Measurements from ENCODE around the gene RBFOX2.

The RBFOX2 gene

DNA sequence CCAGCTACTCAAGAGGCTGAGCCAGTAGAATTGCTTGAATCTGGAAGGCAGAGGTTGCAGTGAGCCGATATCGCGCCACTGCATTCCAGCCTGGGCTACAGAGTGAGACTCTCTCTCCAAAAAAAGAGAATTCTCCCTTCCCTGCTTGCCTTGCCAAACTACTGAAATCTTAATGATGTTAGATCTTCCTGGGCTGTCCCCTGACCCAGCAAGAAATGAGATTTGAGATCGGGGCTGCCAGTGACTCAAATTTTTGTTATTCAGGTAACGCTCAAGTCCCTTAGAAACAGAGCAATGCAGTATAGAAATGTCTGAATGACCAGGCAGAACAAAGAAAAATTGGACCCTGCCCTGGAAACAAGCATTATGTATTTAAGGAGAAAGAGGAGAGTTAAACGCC, 4.0 kb upstream of the RBFOX2 start:
- no peak overlapping the region for H3K4me2 ChIP-seq (ENCODE audit: low read length)
- no peaks in the 10 kb centered on the region for H3K36me3 ChIP-seq (replicated peaks; ENCODE audit: low read depth, low read length)
- no peaks in the 10 kb centered on the region for H3K79me2 ChIP-seq (ENCODE audit: low read length)
- TF ChIP-seq EZH2phosphoT487 (IDR thresholded peaks at IDR 0.05; ENCODE audit: low read depth): no peak
- no peak for TF ChIP-seq CTCF (IDR thresholded peaks at IDR 0.05; ENCODE audit: low read depth, low read length)
- H3K27ac ChIP-seq (ENCODE audit: low read length): no peak overlapping the region
- H3K9me3 ChIP-seq (ENCODE audit: insufficient read depth, low read length): no peaks in the 10 kb centered on the region
- no peak overlapping the region for H2AFZ ChIP-seq (ENCODE audit: low read depth, low read length)
- no peak overlapping the region for H3K4me3 ChIP-seq (ENCODE audit: low read length)
- no peaks in the 10 kb centered on the region for H3K4me1 ChIP-seq (ENCODE audit: low read length)
- no peaks in the 10 kb centered on the region for H4K20me1 ChIP-seq (ENCODE audit: insufficient read depth, low read length)
- no peak overlapping the region for H3K9ac ChIP-seq (ENCODE audit: low read length)
- H3K27me3 ChIP-seq (ENCODE audit: low read depth, low read length): peaks cover 47% of the 10 kb centered on the region

- H3K4me3 ChIP-seq (ENCODE audit: low read length): peak overlapping the region; percentile 71
- no peaks in the 10 kb centered on the region for H3K9me3 ChIP-seq (ENCODE audit: insufficient read depth, low read length)
- no peaks in the 10 kb centered on the region for H4K20me1 ChIP-seq (ENCODE audit: insufficient read depth, low read length)
- H3K9ac ChIP-seq (ENCODE audit: low read length): no peak overlapping the region
- peak overlapping the region; percentile 44 for H3K4me2 ChIP-seq (ENCODE audit: low read length)
- no peaks in the 10 kb centered on the region for H3K79me2 ChIP-seq (ENCODE audit: low read length)
- H3K36me3 ChIP-seq (replicated peaks; ENCODE audit: low read depth, low read length): no peaks in the 10 kb centered on the region
- no peak for TF ChIP-seq EZH2phosphoT487 (IDR thresholded peaks at IDR 0.05; ENCODE audit: low read depth)
- TF ChIP-seq CTCF (IDR thresholded peaks at IDR 0.05; ENCODE audit: low read depth, low read length): no peak
- no peaks in the 10 kb centered on the region for H3K4me1 ChIP-seq (ENCODE audit: low read length)
- H3K27ac ChIP-seq (ENCODE audit: low read length): no peak overlapping the region
- no peak overlapping the region; the same call in 1 of the 2 replicates for H2AFZ ChIP-seq (ENCODE audit: low read depth, low read length)
- peaks cover 39% of the 10 kb centered on the region for H3K27me3 ChIP-seq (ENCODE audit: low read depth, low read length)
Measured at GRCh38 chr22:36029406-36029755, 757 bp upstream of the RBFOX2 start.

DNA sequence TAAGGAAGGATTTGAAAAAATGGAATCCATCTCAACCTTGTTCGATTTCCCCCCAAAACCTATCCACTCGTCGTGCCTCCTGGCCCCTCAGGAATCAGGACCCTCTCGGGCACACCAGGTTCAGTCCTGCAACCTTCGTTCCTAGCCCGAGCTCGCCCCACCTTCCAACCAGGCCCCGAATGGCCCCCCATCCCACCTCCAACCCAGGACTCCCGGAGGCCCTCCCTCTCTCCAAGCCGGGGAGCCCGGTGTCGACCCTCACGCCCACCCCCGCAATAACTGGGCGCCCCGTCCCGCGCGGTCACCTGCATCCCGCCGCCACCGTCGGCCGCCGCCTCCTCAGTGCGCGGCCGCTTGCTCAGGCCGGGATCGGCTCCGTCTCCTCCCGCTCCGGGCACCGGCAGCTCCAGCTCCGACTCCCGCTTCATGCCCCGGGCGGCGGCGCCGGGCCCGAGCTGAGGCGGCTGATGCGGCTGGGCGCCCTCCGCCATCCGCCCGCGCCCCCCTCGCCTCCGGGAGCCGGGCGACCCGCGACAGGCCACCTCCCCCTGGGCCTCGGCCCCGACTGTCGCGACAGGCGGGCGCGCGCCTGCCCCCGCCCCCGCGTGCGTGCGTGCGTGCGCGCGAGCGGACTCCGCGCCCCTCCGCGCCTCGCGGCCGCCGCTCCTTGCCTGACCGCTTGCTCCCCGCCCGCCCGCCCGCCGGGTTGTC, 534 bp downstream of the RBFOX2 start:
- Histone ChIP-seq H3K4me2 (ENCODE audit: low read length) (no peak overlapping the region), H3K9me3 (ENCODE audit: insufficient read depth, low read length) (no peaks in the 10 kb centered on the region), H3K4me1 (ENCODE audit: low read length) (no peaks in the 10 kb centered on the region), H3K9ac (ENCODE audit: low read length) (no peak overlapping the region), H3K36me3 (replicated peaks; ENCODE audit: low read depth, low read length) (no peaks in the 10 kb centered on the region), H3K79me2 (ENCODE audit: low read length) (no peaks in the 10 kb centered on the region), H4K20me1 (ENCODE audit: insufficient read depth, low read length) (no peaks in the 10 kb centered on the region), H2AFZ (ENCODE audit: low read depth, low read length) (no peak overlapping the region), H3K27ac (ENCODE audit: low read length) (no peak overlapping the region), H3K4me3 (ENCODE audit: low read length) (peak overlapping the region; percentile 71; the same call in 1 of the 2 replicates), H3K27me3 (ENCODE audit: low read depth, low read length) (peaks cover 52% of the 10 kb centered on the region)
- TF ChIP-seq CTCF (IDR thresholded peaks at IDR 0.05; ENCODE audit: low read depth, low read length) (no peak), EZH2phosphoT487 (IDR thresholded peaks at IDR 0.05; ENCODE audit: low read depth) (no peak)

DNA sequence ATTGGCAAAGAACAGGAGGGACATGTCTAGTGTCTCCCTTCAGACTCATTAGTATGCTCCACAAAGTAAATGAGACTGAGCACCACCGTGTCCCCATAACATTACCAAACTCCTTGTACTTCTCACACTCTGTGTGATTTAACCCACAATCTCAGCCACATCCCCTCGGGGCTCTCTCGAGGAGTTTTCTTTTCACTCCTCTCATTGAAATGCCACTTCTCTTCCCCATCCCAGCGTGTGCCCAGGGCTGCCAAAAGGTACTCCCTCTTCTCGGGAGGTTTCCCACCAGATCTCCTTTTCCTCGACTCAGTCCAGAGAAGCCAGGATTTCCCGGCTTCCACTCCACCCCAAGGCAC, 1.1 kb downstream of the RBFOX2 start:
- no peak overlapping the region for H2AFZ ChIP-seq (ENCODE audit: low read depth, low read length)

More for the DNA sequence above, 1.1 kb downstream of the RBFOX2 start:
- no peak overlapping the region for H3K4me3 ChIP-seq (ENCODE audit: low read length)
- H3K27ac ChIP-seq (ENCODE audit: low read length): no peak overlapping the region
- H3K9me3 ChIP-seq (ENCODE audit: insufficient read depth, low read length): no peaks in the 10 kb centered on the region
- no peak overlapping the region for H3K4me2 ChIP-seq (ENCODE audit: low read length)
- no peaks in the 10 kb centered on the region for H3K79me2 ChIP-seq (ENCODE audit: low read length)
- H3K36me3 ChIP-seq (replicated peaks; ENCODE audit: low read depth, low read length): no peaks in the 10 kb centered on the region
- TF ChIP-seq CTCF (IDR thresholded peaks at IDR 0.05; ENCODE audit: low read depth, low read length) (no peak), EZH2phosphoT487 (IDR thresholded peaks at IDR 0.05; ENCODE audit: low read depth) (no peak)
- no peaks in the 10 kb centered on the region for H3K4me1 ChIP-seq (ENCODE audit: low read length)
- no peaks in the 10 kb centered on the region for H4K20me1 ChIP-seq (ENCODE audit: insufficient read depth, low read length)
- no peak overlapping the region for H3K9ac ChIP-seq (ENCODE audit: low read length)
- H3K27me3 ChIP-seq (ENCODE audit: low read depth, low read length): peaks cover 54% of the 10 kb centered on the region

Data from OCI-LY3 (cell line).